Vagina (tissue), 2 donors: ENCODE results near the gene CLN3.
"Not testable (repeated sequence)": the region's sequence is repeated elsewhere in the genome, so short reads cannot be mapped to it uniquely, and the experiment has no call there.

Experiments
- CTCF ChIP-seq, 3 experiments: fragments of 450-650 bp in 2 of 3; fragments of 200-600 bp in 1 of 3; sonication (generic) in 1 of 3; IDR thresholded peaks; one replicate each; pipeline ENCODE4 v1.5.1; 2017 to 2019; ENCODE audit warnings: antibody characterized with exemption in 3 of 3, mild to moderate bottlenecking in 2 of 3, moderate library complexity in 2 of 3
- POLR2A ChIP-seq, 2 donors: fragments of 450-650 bp; IDR thresholded peaks; one replicate each; pipeline ENCODE4 v1.6.1; 2017; ENCODE audit warnings: antibody characterized with exemption in 2 of 2, mild to moderate bottlenecking in 2 of 2, moderate library complexity in 2 of 2
- POLR2AphosphoS5 ChIP-seq, 2 donors: sonication (generic); formaldehyde crosslinking; IDR thresholded peaks; one replicate each; pipeline ENCODE4 v1.9.0; 2017; ENCODE audit warnings: antibody characterized with exemption in 2 of 2, mild to moderate bottlenecking in 2 of 2, low read depth in 1 of 2; ENCODE audit not compliant: insufficient read depth in 1 of 2

GRCh38 chr16:28527100-28527785 lies 35.4 kb upstream of the CLN3 start:
- not testable (repeated sequence) for TF ChIP-seq POLR2A (IDR thresholded peaks at IDR 0.05); CTCF (IDR thresholded peaks at IDR 0.05); POLR2AphosphoS5 (IDR thresholded peaks at IDR 0.05; ENCODE audit: insufficient read depth in 1 of 2, low read depth in 1 of 2)
